ENCODE results near the gene ANXA10.
"Not testable (repeated sequence)": the region's sequence is repeated elsewhere in the genome, so short reads cannot be mapped to it uniquely, and the experiment has no call there.

The ANXA10 gene, protein sequence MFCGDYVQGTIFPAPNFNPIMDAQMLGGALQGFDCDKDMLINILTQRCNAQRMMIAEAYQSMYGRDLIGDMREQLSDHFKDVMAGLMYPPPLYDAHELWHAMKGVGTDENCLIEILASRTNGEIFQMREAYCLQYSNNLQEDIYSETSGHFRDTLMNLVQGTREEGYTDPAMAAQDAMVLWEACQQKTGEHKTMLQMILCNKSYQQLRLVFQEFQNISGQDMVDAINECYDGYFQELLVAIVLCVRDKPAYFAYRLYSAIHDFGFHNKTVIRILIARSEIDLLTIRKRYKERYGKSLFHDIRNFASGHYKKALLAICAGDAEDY

DNA sequence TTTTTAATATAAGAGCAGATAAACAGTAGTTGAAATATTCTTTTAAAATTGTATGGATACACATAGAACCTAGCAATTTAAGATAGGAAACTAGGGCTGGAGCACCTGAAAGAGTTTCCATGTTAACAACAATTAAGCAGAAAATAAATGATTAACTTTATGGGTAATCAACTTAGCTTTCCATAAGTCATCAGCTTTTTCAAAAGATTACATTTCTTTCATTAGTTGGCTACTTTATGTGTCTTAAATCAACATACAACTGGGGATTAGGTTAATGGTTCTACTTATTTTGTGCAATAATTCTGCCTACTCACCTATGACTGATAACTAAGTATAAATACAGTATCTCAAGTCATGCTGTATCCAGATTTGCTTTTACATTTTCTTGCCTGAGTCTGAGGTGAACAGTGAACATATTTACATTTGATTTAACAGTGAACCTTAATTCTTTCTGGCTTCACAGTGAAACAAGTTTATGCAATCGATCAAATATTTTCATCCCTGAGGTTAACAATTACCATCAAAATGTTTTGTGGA is at the start of gene ANXA10:
Gene ANXA10, plus strand, starts transcription at position 362 of the 537 bp plus-strand sequence. Its CDS starts 164 bp downstream, at position 526.
- DNase-seq (ENCODE audit: low read depth), result no peak

DNA sequence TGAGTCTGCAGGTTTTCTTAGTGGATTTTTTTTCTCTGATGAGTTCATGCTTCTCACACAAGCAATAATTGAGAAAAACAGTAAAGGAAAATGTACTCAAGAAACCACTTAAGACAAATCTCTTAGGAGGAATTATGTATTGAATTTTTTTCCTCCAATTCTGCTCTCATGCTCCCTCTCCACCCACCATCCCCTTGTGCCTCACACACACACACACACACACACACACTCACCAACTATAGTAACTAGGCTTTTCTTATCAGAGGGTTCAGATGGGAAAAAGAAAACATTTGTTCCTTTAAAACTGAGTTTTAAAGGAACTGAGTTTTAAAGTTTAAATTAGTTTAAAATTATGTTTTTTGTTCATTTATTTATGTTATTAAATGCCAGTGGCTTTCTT is 47.0 kb upstream of the ANXA10 start:
- DNase-seq (ENCODE audit: low read depth), result no peak

DNA sequence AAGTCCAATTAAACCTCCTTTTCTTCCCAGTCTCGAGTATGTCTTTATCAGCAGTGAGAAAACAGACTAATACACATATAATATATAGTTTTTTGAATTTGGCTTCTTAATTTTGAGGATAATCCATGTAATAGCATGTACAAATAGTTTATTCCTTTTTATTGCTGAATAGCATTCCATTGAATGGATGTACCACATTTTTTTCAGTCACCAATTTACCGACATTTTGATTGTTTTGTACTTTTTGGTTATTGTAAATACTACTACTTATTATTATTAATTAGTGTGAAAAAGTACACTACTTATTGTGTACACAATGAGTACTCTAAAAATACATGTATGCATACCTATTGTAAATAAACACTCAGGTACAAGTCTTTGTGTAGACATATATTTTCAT is 42.3 kb upstream of the ANXA10 start:
- no peak for DNase-seq (ENCODE audit: low read depth)

GRCh38 chr4:168051526-168051925 is 40.8 kb upstream of the ANXA10 start:
- DNase-seq (ENCODE audit: low read depth), result no peak

DNA sequence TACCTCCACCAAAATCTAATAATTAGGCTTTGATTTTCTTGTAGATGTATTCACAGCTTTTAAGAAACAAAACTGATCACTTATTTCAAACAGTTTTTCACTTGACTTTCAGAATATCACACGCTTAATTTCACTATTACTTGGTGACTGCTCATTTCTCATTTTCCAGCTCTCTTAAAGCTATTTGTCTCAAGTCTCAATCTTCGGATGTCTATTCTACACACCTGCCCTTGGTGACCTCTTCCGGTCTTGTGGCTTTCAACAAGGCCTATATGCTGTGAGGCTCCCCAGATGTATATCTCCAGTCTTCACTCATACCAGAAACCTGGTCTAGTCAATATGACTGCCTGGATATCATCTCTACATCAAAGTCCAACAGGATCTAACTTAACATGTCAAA is 34.9 kb upstream of the ANXA10 start:
- DNase-seq (ENCODE audit: low read depth), result no peak

DNA sequence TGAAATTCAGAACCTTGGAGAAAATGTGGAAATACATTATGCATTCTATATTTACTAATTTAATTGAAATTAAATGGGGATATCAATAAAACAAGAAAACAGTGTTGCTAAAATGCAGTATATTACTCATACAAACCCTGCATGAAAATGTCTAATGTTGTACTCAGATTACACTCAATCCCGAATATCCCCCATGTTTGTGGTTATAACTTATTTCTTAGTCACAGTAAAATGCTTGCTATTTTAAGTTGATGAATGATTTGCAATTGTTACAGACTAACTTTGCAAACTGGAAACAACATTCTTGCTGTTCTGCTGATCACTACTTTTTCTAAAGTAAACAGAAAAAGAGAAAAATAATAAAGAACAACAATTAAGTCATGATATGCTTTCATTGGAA is 33.1 kb upstream of the ANXA10 start:
- DNase-seq (ENCODE audit: low read depth), result no peak

- no peak for DNase-seq (ENCODE audit: low read depth)
Observed at GRCh38 chr4:168063031-168063430, 29.3 kb upstream of the ANXA10 start.

DNA sequence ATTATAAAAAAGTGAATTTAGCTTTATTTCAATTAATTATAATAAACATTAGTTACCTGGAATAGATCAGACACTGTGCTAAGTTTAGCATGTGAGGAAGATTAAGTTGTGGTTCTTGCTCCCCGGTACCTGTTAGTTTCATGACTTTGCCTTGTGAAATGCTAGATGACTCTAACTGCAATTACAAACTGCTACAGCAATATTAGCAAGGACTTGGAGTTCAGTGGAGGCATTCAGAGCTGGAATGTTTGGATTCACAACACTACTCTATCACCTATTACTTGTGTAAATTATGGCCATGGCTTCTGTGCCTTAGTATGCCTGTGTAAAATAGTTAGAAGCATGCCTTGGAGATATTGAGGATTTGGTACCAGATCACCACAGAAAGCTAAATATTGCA is 21.4 kb upstream of the ANXA10 start:
- DNase-seq (ENCODE audit: low read depth), result no peak

DNA sequence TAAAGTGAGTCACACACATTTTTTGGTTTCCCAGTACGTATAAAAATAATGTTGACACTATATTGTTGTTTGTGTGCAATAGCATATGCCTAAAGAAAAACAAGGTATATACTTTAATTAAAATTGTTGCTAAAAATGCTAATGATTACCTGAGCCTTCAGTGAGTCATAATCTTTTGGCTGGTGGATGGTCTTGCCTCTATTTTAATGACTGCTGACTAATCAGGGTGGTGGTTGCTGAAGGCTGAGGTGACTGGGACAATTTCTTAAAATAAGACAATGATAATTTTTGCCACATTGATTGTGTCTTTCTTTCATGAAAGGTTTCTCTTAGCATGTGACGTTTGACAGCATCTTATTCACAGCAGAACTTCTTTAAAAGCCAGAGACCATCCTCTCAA is 21.0 kb upstream of the ANXA10 start:
- no peak for DNase-seq (ENCODE audit: low read depth)

DNA sequence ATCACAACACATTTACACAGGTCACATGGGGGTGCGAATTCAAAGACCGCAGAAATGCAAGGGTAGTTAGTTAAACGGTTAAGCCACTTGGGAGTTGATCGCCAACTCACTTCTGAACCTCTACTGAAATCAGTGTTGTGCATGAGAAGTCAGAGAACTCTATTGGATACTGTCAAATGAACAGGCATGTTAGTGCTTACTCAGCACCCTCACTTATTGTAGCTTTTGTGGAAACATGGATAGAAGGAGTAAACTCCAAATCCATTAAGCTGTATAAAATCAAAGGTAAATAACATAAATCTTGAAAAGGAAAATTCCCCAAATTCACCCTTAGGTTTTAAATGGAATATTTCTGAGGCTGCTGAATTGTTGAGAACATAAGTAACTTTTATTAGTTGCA is 17.5 kb upstream of the ANXA10 start:
- no peak for DNase-seq (ENCODE audit: low read depth)

DNA sequence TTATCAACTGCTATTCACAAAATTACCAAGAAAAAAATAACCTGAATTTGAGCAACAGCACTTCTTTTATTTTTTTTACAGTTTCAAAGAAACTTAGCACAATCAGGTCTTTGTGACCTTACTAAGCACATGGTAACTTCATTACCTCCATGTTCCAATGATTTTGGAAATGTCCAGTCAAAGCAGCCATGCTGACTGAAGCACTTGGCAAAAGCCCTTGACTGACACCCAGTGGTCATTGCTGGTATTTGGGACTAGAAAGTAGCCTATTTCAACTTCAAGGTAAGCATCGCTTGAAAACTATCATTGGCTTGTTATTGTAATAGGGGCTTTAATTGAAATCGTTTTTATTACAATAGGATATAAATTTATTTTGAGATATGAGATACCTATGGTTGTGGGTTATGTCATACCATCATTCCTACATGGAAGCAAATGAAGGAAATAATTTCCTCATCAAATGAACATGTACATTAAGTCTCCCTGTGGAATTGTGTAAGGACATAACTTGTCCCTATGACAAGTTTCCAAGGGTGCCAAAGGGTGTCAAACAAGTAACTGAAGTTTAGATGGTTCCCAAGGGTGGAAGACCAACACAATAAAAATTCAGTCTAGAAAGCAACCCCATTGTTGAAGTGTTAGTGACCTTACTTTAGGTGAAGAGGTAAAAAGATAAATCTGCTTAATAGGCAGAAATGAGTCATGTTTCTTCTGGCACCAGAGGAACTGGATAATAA is 15.2 kb upstream of the ANXA10 start:
- no peak for DNase-seq (ENCODE audit: low read depth)

DNA sequence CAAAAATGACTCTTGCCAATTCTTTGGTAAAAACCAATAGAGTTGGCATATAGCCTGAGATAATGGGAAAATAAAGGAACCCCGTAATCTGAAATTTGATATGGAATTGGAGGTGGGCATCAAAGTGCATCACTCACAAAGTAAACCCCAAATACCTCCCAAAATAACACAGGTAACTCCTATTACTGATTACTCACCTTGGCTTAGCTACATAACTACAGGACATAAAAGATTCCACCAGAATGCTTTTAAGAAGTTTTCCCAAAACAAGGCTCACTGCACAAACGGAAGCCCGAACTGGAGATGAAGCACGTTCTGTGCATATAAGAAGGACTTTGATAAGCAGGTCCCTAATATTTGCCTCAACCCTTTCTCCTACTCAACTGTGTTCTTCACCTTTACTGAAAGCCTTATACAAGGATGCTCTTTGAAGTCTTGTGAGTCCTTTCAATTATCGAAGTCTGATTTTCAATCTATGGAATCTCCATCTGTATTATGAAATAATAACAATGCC is 14.6 kb upstream of the ANXA10 start:
- DNase-seq (ENCODE audit: low read depth), result no peak

DNA sequence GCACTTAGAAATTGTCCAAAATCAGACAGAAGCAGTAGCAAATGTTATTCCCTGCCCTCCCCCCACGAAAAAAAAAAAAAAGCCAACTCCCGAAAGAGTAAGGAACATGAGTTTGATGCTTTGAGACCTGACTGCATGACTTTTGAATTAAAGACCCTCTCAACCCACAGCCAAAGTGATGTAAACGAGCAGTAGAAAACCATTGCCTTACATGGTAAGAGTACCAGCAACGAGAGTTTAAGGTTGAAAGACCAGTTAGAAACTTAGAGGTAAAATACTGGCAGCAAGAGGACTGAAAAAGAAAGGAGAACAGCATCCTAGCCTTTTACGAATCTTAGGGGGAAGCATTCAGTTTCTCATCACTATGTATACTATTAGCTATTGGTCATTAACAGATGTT is 10.0 kb upstream of the ANXA10 start:
- no peak for DNase-seq (ENCODE audit: low read depth)

DNA sequence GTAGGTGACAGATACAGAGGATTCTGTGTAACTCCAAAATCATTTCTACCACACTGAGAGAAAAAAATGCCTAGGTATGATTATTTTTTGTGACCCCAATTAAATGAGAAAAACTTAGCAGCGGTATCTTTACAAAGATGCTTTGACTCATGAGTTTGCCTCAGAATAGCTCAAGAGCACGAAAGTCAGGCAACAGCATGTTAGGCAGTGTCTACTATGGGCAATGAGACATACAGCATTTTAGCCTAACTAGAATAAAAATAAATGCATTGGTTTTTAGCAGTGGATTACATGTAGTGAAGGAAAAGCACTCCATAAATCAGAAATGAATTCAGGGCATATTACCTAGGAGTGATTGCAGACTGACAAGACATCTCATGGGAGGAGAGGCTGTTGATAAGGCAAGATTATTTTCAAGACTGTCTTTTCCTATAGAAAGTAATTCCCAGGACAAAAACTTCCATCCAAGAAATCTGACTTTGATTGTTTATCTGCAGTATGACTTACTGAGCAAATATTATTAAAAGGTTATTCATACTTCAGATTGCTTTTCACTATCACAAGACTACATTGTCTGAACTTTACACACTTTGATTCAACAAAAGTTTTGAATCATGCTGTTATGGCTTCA is 3.6 kb downstream of the ANXA10 start:
- no peak for DNase-seq (ENCODE audit: low read depth)

GRCh38 chr4:168096407-168096784 is 4.1 kb downstream of the ANXA10 start:
- no peak for DNase-seq (ENCODE audit: low read depth)

- no peak for DNase-seq (ENCODE audit: low read depth)
Observed at GRCh38 chr4:168097161-168097560, 4.8 kb downstream of the ANXA10 start.

DNA sequence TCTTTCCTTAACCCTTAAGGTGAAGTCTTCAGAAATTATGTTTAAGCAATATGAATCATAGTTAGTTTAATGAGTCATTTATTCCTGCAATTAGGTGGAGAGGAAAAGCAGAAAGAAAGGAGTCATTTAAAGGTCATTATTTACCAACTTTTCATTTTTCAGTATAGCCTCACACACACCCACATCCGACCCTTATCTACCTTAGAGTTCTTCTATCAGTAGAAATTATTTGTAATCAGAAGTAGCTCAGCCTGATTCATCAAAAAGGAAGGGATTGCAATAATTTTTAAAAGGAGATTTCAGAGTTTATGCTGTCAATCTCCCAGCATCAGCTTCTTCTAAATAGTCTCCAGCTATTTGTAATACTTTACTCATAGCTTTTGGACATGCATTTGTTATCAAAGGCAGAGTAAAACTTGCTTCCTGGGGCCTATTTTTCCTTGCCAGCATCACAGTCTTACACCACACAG is 5.9 kb downstream of the ANXA10 start:
- DNase-seq (ENCODE audit: low read depth), result no peak

- no peak for DNase-seq (ENCODE audit: low read depth)
Observed at GRCh38 chr4:168099195-168099594, 6.9 kb downstream of the ANXA10 start.

GRCh38 chr4:168101026-168101425 is 8.7 kb downstream of the ANXA10 start:
- DNase-seq (ENCODE audit: low read depth), result no peak

- no peak for DNase-seq (ENCODE audit: low read depth)
Observed at GRCh38 chr4:168102403-168102802, 10.1 kb downstream of the ANXA10 start.

- DNase-seq (ENCODE audit: low read depth), result no peak
Observed at GRCh38 chr4:168109527-168109926, 17.2 kb downstream of the ANXA10 start.

DNA sequence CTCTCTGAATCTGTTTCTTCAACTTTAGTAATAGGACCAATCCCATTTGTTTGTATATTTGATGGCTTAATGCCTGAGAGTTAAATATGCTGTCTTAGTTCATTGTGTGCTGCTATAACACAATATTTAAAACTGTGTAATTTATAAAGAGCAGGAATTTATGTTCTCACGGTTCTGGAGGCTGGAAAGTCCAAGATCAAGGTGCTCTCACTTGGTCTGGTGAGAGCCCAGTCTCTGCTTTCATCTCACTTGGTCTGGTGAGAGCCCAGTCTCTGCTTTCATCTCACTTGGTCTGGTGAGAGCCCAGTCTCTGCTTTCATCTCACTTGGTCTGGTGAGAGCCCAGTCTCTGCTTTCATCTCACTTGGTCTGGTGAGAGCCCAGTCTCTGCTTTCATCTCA is 20.7 kb downstream of the ANXA10 start:
- DNase-seq (ENCODE audit: low read depth), result not testable (repeated sequence)

Measured in stimulated activated CD8-positive, alpha-beta memory T cell treated with anti-CD3 and anti-CD28 coated beads, Interleukin-15, amount 100 ng/mL, for 24 hours (primary cell).